HepG2 (cell line): ENCODE measurements around the gene PRR36. TPM values are rescaled to one million over a fixed set of nuclear protein-coding genes. Genes with fewer than 3 reads are reported as not detected.

Experiments used
- ATAC-seq: fragments of 200-7000 bp; cut with Tn5 transposase; 3 replicates; pipeline ENCODE4 v1.9.1; 2020; ENCODE audit warnings: mild to moderate bottlenecking, moderate library complexity
- BruUV-seq: library from RNA; stranded (reverse); fragments of 400-500 nt; replicated peaks from 2 replicates; lab custom pipeline; 2021; lab: Mats Ljungman, UMichigan
- CTCF ChIA-PET: fragments of 300-600 bp; formaldehyde crosslinking; extraction: SDS; loops from one replicate; lab custom pipeline; 2021; ENCODE audit warnings: low total read pairs, inconsistent platforms, low intra/inter-chr PET ratio; lab: Yijun Ruan, JAX
- POLR2A ChIA-PET: fragments of 350-600 bp; sonication (Branson Sonifier 250); formaldehyde crosslinking; loops from one replicate; lab custom pipeline; 2020; ENCODE audit warnings: antibody characterized with exemption, inconsistent platforms; lab: Yijun Ruan, JAX
- DNase-seq: peaks from one replicate; pipeline ENCODE4 v3.0.0-alpha.2; 2015; ENCODE audit warnings: low spot score
- FAIRE-seq: peaks from 3 replicates; lab custom pipeline; 2011; peaks lifted over from hg19 to GRCh38; lab: Jason Lieb, UNC
- H2AFZ ChIP-seq: one replicate; pipeline ENCODE4 v1.6.1; 2011; ENCODE audit warnings: low read length, inconsistent platforms
- H3K27ac ChIP-seq: fragments of 300-600 bp; 3 replicates; pipeline ENCODE4 v1.8.0; 2011; ENCODE audit warnings: mixed run types, mild to moderate bottlenecking, mixed read lengths, low read length, inconsistent platforms; ENCODE audit not compliant: insufficient read depth; ENCODE audit errors: extremely low read length
- H3K27me3 ChIP-seq, 2 experiments: fragments of 200-600 bp in 1 of 2; 2 replicates in 1 of 2; 3 replicates in 1 of 2; pipeline versions ENCODE4 v1.6.0 to v1.8.0; 2011; ENCODE audit warnings: low read length in 2 of 2, mild to moderate bottlenecking in 2 of 2, moderate library complexity in 2 of 2, inconsistent platforms in 1 of 2; ENCODE audit not compliant: insufficient read depth in 2 of 2, control insufficient read depth in 1 of 2
- H3K36me3 ChIP-seq, 2 experiments: fragments of 200-600 bp in 1 of 2; replicated peaks in 1 of 2; 2 replicates in 1 of 2; 3 replicates in 1 of 2; pipeline versions ENCODE4 v1.5.1 to v1.8.0; 2011; ENCODE audit warnings: low read length in 2 of 2, inconsistent platforms in 1 of 2; ENCODE audit not compliant: insufficient read depth in 2 of 2, control insufficient read depth in 1 of 2
- H3K4me1 ChIP-seq: 2 replicates; pipeline ENCODE4 v1.5.1; 2012; ENCODE audit warnings: low read length, inconsistent platforms; ENCODE audit not compliant: insufficient read depth
- H3K4me2 ChIP-seq: 2 replicates; pipeline ENCODE4 v1.6.0; 2011; ENCODE audit warnings: low read depth, low read length, inconsistent platforms
- H3K4me3 ChIP-seq, 3 experiments: fragments of 200-600 bp in 1 of 3; sonication (generic), shearing (Covaris generic) in 1 of 3; replicated peaks in 1 of 3; 2 replicates each; pipeline ENCODE4 v1.5.1; 2011 to 2016; ENCODE audit warnings: low read length in 3 of 3, inconsistent platforms in 2 of 3, low read depth in 2 of 3, mild to moderate bottlenecking in 2 of 3, control low read depth in 1 of 3, mixed read lengths in 1 of 3; ENCODE audit not compliant: insufficient read depth in 1 of 3
- H3K79me2 ChIP-seq: one replicate; pipeline ENCODE4 v1.6.1; 2011; ENCODE audit warnings: low read length, inconsistent platforms; ENCODE audit not compliant: insufficient read depth
- H3K9ac ChIP-seq: 2 replicates; pipeline ENCODE4 v1.6.0; 2011; ENCODE audit warnings: mild to moderate bottlenecking, low read depth, low read length, inconsistent platforms; ENCODE audit not compliant: insufficient read depth
- H3K9me3 ChIP-seq: 2 replicates; pipeline ENCODE4 v1.5.1; 2012; ENCODE audit warnings: mild to moderate bottlenecking, low read length
- H4K20me1 ChIP-seq: 2 replicates; pipeline ENCODE4 v1.6.0; 2011; ENCODE audit warnings: inconsistent platforms, mild to moderate bottlenecking, low read length, moderate library complexity; ENCODE audit not compliant: insufficient read depth
- CHD4 ChIP-seq: fragments of 200-600 bp; sonication (generic); IDR thresholded peaks from 2 replicates; pipeline ENCODE4 v1.7.0; 2017; ENCODE audit warnings: mild to moderate bottlenecking, low read length, borderline replicate concordance
- HNRNPL ChIP-seq: fragments of 200-400 bp; formaldehyde crosslinking; IDR thresholded peaks from 2 replicates; pipeline ENCODE4 v1.6.1; 2017; ENCODE audit warnings: mild to moderate bottlenecking, low read depth, low read length
- KDM5A ChIP-seq: fragments of 200-600 bp; sonication (generic); IDR thresholded peaks from 2 replicates; pipeline ENCODE4 v1.7.0; 2018; ENCODE audit warnings: antibody characterized with exemption, mild to moderate bottlenecking, low read length, borderline replicate concordance
- RCOR2 ChIP-seq: IDR thresholded peaks from 2 replicates; pipeline ENCODE4 v1.6.1; 2016; ENCODE audit warnings: missing biosample characterization, missing genetic modification reagents
- ZNF281 ChIP-seq: sonication (generic); formaldehyde crosslinking; IDR thresholded peaks from 2 replicates; pipeline ENCODE4 v1.4.0; 2020; ENCODE audit warnings: missing genetic modification reagents, borderline replicate concordance
- WGBS: methylation state at CpG from one replicate; pipeline ENCODE4 v1.1.6; 2017; ENCODE audit warnings: low lambda C conversion rate; 5-methylcytosine and 5-hydroxymethylcytosine counted together
- in situ Hi-C: cut with HindIII; loops from 2 replicates; pipeline ENCODE4 v1.10.0; 2017; ENCODE audit warnings: low pct_unique_long_range_greater_than_20kb; ENCODE audit not compliant: extremely low pct_ligation_motif_present
- intact Hi-C: fragments of 100-400 bp; cut with micrococcal nuclease; formaldehyde crosslinking; loops from one replicate; pipeline ENCODE4 v1.10.0; 2022; ENCODE audit not compliant: unreplicated experiment
- polyA plus RNA-seq, 8 experiments: library from polyadenylated mRNA; depleted of rRNA in 3 of 8; stranded (reverse) in 7 of 8; unstranded in 1 of 8; fragments of >200 nt; fragmentation: Illumina TruSeq in 4 of 8; extraction: Trizol in 4 of 8; gene quantifications; 2 replicates each; pipeline versions ENCODE4 v1.2.1 to v1.2.3, GENCODE V29; 2011 to 2016; ENCODE audit warnings: low read depth in 4 of 8, missing spikeins in 1 of 8, mixed read lengths in 1 of 8; ENCODE audit not compliant: insufficient read depth in 1 of 8
- total RNA-seq, 5 experiments: library from RNA; depleted of rRNA; stranded (reverse); fragments of >200 nt; fragmentation: Illumina TruSeq; extraction: Trizol; gene quantifications; 2 replicates each; pipeline ENCODE4 v1.2.3, GENCODE V29; 2016; ENCODE audit warnings: low read depth in 1 of 5
- TF ChIP-seq, protein P1 (sequence below): sonication (generic); formaldehyde crosslinking; IDR thresholded peaks from 2 replicates; pipeline ENCODE4 v1.5.1; 2020; ENCODE audit warnings: missing genetic modification reagents, mild to moderate bottlenecking, borderline replicate concordance
- TF ChIP-seq, protein P2 (sequence below): sonication (generic); formaldehyde crosslinking; IDR thresholded peaks from 2 replicates; pipeline ENCODE4 v1.4.0; 2020; ENCODE audit warnings: missing genetic modification reagents

Gene PRR36
- total and polyA plus RNA-seq, 2 of the 13 experiments (the other 11 are each of a cell fraction or from before 2014, with no cell fraction given): 0.07 to 0.17 TPM

GRCh38 chr19:7852851-7853769 is 21.1 kb downstream of the PRR36 start (continued):
- TF ChIP-seq, protein P1, sequence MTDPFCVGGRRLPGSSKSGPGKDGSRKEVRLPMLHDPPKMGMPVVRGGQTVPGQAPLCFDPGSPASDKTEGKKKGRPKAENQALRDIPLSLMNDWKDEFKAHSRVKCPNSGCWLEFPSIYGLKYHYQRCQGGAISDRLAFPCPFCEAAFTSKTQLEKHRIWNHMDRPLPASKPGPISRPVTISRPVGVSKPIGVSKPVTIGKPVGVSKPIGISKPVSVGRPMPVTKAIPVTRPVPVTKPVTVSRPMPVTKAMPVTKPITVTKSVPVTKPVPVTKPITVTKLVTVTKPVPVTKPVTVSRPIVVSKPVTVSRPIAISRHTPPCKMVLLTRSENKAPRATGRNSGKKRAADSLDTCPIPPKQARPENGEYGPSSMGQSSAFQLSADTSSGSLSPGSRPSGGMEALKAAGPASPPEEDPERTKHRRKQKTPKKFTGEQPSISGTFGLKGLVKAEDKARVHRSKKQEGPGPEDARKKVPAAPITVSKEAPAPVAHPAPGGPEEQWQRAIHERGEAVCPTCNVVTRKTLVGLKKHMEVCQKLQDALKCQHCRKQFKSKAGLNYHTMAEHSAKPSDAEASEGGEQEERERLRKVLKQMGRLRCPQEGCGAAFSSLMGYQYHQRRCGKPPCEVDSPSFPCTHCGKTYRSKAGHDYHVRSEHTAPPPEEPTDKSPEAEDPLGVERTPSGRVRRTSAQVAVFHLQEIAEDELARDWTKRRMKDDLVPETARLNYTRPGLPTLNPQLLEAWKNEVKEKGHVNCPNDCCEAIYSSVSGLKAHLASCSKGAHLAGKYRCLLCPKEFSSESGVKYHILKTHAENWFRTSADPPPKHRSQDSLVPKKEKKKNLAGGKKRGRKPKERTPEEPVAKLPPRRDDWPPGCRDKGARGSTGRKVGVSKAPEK: no peak
- TF ChIP-seq KDM5A: no peak; the same call in 1 of the 2 replicates

DNA sequence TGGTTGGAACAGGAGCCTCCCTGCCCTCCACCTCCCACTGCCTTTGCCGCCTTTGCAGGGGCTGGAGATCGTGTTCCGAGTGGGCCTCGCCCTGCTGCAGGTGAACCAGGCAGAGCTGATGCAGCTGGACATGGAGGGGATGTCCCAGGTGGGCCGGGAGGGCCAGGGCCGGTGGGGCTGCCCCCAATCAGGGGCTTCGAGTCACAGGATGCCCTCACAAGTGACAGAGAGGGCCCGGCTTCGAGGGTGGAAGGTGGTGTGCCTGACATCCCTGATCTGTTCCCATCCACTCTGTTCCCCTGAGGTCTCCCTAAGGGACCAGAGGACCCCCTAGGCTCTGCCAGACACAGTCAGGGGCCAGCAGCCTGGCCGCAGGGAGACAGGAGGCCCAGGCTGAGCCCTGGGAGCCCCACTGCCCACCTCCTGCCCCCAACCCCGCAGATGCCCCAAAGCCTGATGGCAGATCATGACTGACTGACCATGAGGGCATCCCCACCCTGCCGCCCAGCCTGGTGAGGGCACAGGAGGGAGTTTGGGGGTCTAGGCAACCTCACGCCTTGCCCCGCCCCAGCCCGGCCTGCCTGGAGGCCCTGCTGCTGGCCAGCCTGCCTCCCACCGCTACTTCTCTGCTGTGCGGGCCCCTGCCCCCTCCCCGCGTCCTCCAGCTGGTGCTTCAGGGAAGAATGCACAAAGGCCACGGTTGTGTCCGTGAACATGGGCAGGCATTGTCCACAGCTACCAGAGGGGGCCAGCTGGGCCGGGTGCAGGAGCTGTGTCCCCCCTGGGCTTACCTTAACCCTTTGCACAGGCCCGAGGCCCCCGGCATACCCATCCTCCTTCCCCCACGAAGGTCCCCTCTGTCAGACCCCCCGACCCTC is 22.3 kb downstream of the PRR36 start:
- H3K27me3 ChIP-seq: peaks cover 0 to 5% of the 10 kb centered on the region in 2 experiments; a peak in 2 of 5 replicates
- no peaks in the 10 kb centered on the region for H4K20me1 ChIP-seq
- in situ Hi-C loops (loop anchor here (5.0 kb wide), 1 partner anchor 70 kb away; the partner anchor contains the start of gene SNAPC2), intact Hi-C loops (loop anchor here (2.0 kb wide), 2 partner anchors 51 to 73 kb away; partner anchors contain the start of gene MAP2K7)
- H3K4me2 ChIP-seq: no peak overlapping the region
- H3K36me3 ChIP-seq: no peaks in the 10 kb centered on the region
- no peak overlapping the region for H2AFZ ChIP-seq
- H3K79me2 ChIP-seq: no peaks in the 10 kb centered on the region
- CTCF ChIA-PET: interaction anchor here (1.8 to 2.3 kb wide), 2 partner anchors 20 to 73 kb away, joined by 5 to 28 read pairs; partner anchors contain the start of gene CTXN1
- ATAC-seq: no peak
- BruUV-seq: no TSS peak
- POLR2A ChIA-PET: interaction anchor here (2.7 to 2.8 kb wide), 2 partner anchors 17 to 68 kb away, joined by 19 to 21 read pairs; partner anchors contain the start of gene SNAPC2
- no peak for FAIRE-seq
- H3K9ac ChIP-seq: no peak overlapping the region
- H3K4me1 ChIP-seq: peaks cover 24% of the 10 kb centered on the region
- WGBS: 32% methylated on average over 17 of the region's 26 CpGs
- H3K4me3 ChIP-seq: no peak overlapping the region
- no peaks in the 10 kb centered on the region for H3K9me3 ChIP-seq
- no peak overlapping the region for H3K27ac ChIP-seq
- DNase-seq: no peak
- TF ChIP-seq ZNF281 (CRISPR knock-in tag) (peak; percentile 20; the same call in 1 of the 2 replicates), HNRNPL (0 out of 2 replicates have a peak, but pooled peaks have one; percentile 26), CHD4 (no peak), RCOR2 (no peak)
- TF ChIP-seq, protein P2, sequence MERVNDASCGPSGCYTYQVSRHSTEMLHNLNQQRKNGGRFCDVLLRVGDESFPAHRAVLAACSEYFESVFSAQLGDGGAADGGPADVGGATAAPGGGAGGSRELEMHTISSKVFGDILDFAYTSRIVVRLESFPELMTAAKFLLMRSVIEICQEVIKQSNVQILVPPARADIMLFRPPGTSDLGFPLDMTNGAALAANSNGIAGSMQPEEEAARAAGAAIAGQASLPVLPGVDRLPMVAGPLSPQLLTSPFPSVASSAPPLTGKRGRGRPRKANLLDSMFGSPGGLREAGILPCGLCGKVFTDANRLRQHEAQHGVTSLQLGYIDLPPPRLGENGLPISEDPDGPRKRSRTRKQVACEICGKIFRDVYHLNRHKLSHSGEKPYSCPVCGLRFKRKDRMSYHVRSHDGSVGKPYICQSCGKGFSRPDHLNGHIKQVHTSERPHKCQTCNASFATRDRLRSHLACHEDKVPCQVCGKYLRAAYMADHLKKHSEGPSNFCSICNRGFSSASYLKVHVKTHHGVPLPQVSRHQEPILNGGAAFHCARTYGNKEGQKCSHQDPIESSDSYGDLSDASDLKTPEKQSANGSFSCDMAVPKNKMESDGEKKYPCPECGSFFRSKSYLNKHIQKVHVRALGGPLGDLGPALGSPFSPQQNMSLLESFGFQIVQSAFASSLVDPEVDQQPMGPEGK (CRISPR knock-in tag): peak; percentile 57; the same call in 1 of the 2 replicates
